Mammary epithelial cell (primary cell): ENCODE results near the gene PADI2.

ENCODE experiments used
- CTCF ChIP-seq, 2 donors: IDR thresholded peaks in 1 of 2; conservative IDR thresholded peaks in 1 of 2; 2 replicates each; pipeline ENCODE4 v1.5.1; 2011 to 2012; ENCODE audit warnings: inconsistent platforms in 2 of 2, low read length in 2 of 2, mild to moderate bottlenecking in 2 of 2, control low read depth in 1 of 2, low read depth in 1 of 2; ENCODE audit not compliant: insufficient read depth in 1 of 2; ENCODE audit errors: extremely low read depth in 1 of 2
- EZH2 ChIP-seq: IDR thresholded peaks from 2 replicates; pipeline ENCODE4 v1.6.1; 2012; ENCODE audit warnings: low read length, inconsistent platforms, borderline replicate concordance

GRCh38 chr1:17053086-17053684, 66.1 kb downstream of the PADI2 start:
- TF ChIP-seq CTCF (conservative IDR thresholded peaks at IDR 0.05 in 1 of 2, IDR thresholded peaks at IDR 0.05 in 1 of 2; ENCODE audit: extremely low read depth in 1 of 2, insufficient read depth in 1 of 2, low read depth in 1 of 2, low read length in 2 of 2) (no peak), EZH2 (no peak)
